ENCODE results near the gene L1TD1. TPM values are rescaled to one million over a fixed set of nuclear protein-coding genes. Genes with fewer than 3 reads are reported as not detected.

The L1TD1 gene
- total and polyA plus RNA-seq, 9 of the 15 experiments (the other 6 are each of a cell fraction or from before 2014, with no cell fraction given) = 0.09 TPM; not detected in 8

GRCh38 chr1:62233926-62234450, 39.3 kb downstream of the L1TD1 start:
- H3K4me2 ChIP-seq (ENCODE audit: insufficient read depth, low read length) = no peak overlapping the region

More at GRCh38 chr1:62233926-62234450, 39.3 kb downstream of the L1TD1 start:
- Histone ChIP-seq H3K9ac (ENCODE audit: insufficient read depth in 1 of 2, low read depth in 2 of 2, low read length in 2 of 2) (no peak overlapping the region), H2AFZ (ENCODE audit: low read depth, low read length) (no peak overlapping the region), H3K36me3 (ENCODE audit: control insufficient read depth, insufficient read depth, low read length) (no peaks in the 10 kb centered on the region), H4K20me1 (replicated peaks; ENCODE audit: control insufficient read depth, insufficient read depth, low read length) (0 out of 2 replicates have a peak, but pooled peaks cover 4% of the 10 kb centered on the region), H3K4me1 (replicated peaks in 1 of 2; ENCODE audit: control insufficient read depth in 2 of 2, insufficient read depth in 2 of 2, low read length in 2 of 2) (no peaks in the 10 kb centered on the region), H3K4me3 (no peak overlapping the region), H3K9me3 (replicated peaks; ENCODE audit: control insufficient read depth, insufficient read depth, low read depth, low read length) (no peaks in the 10 kb centered on the region), H3K27ac (ENCODE audit: extremely low read depth, low read depth, low read length) (no peak overlapping the region), H3K9me1 (ENCODE audit: control insufficient read depth, insufficient read depth, low read length) (no peaks in the 10 kb centered on the region), H3K27me3 (ENCODE audit: control insufficient read depth in 2 of 2, insufficient read depth in 2 of 2, low read length in 2 of 2) (peaks cover 0 to 20% of the 10 kb centered on the region in 2 experiments; a peak in 2 of 5 replicates), H3K79me2 (ENCODE audit: control insufficient read depth, insufficient read depth, low read length) (no peaks in the 10 kb centered on the region)
- ATAC-seq (no peak), FAIRE-seq (no peak), DNase-seq (ENCODE audit: extremely low read depth in 1 of 4, low spot score in 3 of 4) (no peak)
- TF ChIP-seq ZNF23 (CRISPR knock-in tag; IDR thresholded peaks at IDR 0.05) (no peak), TCF7 (IDR thresholded peaks at IDR 0.05; ENCODE audit: borderline replicate concordance) (no peak), TEAD1 (CRISPR knock-in tag; IDR thresholded peaks at IDR 0.05) (no peak)
- TF ChIP-seq, protein P1, sequence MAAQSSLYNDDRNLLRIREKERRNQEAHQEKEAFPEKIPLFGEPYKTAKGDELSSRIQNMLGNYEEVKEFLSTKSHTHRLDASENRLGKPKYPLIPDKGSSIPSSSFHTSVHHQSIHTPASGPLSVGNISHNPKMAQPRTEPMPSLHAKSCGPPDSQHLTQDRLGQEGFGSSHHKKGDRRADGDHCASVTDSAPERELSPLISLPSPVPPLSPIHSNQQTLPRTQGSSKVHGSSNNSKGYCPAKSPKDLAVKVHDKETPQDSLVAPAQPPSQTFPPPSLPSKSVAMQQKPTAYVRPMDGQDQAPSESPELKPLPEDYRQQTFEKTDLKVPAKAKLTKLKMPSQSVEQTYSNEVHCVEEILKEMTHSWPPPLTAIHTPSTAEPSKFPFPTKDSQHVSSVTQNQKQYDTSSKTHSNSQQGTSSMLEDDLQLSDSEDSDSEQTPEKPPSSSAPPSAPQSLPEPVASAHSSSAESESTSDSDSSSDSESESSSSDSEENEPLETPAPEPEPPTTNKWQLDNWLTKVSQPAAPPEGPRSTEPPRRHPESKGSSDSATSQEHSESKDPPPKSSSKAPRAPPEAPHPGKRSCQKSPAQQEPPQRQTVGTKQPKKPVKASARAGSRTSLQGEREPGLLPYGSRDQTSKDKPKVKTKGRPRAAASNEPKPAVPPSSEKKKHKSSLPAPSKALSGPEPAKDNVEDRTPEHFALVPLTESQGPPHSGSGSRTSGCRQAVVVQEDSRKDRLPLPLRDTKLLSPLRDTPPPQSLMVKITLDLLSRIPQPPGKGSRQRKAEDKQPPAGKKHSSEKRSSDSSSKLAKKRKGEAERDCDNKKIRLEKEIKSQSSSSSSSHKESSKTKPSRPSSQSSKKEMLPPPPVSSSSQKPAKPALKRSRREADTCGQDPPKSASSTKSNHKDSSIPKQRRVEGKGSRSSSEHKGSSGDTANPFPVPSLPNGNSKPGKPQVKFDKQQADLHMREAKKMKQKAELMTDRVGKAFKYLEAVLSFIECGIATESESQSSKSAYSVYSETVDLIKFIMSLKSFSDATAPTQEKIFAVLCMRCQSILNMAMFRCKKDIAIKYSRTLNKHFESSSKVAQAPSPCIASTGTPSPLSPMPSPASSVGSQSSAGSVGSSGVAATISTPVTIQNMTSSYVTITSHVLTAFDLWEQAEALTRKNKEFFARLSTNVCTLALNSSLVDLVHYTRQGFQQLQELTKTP (IDR thresholded peaks at IDR 0.05; ENCODE audit: low read depth in 1 of 2, partially characterized antibody in 2 of 2) = no peak
- TF ChIP-seq, protein P2, sequence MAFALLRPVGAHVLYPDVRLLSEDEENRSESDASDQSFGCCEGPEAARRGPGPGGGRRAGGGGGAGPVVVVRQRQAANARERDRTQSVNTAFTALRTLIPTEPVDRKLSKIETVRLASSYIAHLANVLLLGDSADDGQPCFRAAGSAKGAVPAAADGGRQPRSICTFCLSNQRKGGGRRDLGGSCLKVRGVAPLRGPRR (CRISPR knock-in tag; IDR thresholded peaks at IDR 0.05) = no peak
- POLR2A ChIA-PET = no interaction called here
- BruUV-seq (replicated peaks) = no TSS peak
- in situ Hi-C loops (cut with MboI) (no loop called here), intact Hi-C loops (cut with micrococcal nuclease) (no loop called here)
- CTCF ChIA-PET (ENCODE audit: low intra/inter-chr PET ratio) = no interaction called here
- 0% methylated on average over 7 of the region's 7 CpGs for WGBS (ENCODE audit: insufficient coverage, low coverage, missing lambda C conversion rate)
